H1 (cell line): Measurements from ENCODE around the gene RAD51B. TPM values are rescaled to one million over a fixed set of nuclear protein-coding genes. Genes with fewer than 3 reads are reported as not detected.

Source experiments
- CTCF ChIA-PET: fragments of 300-600 bp; sonication (Branson Sonifier 250); formaldehyde crosslinking; loops from one replicate; lab custom pipeline; 2021; ENCODE audit not compliant: partially characterized antibody; lab: Charles Lee
- POLR2A ChIA-PET: fragments of 300-600 bp; sonication (Branson Sonifier 250); formaldehyde crosslinking; loops from one replicate; lab custom pipeline; 2021; ENCODE audit warnings: inconsistent platforms; ENCODE audit not compliant: partially characterized antibody; lab: Charles Lee
- DNase-seq, 2 experiments: peaks; one replicate each; pipeline versions ENCODE4 v3.0.0 to v3.0.0-alpha.2; 2010 to 2022; ENCODE audit warnings: low spot score in 2 of 2, low read depth in 1 of 2, mixed read lengths in 1 of 2
- FAIRE-seq: peaks from 2 replicates; lab custom pipeline; 2011; peaks lifted over from hg19 to GRCh38; lab: Jason Lieb, UNC
- H2AFZ ChIP-seq: 2 replicates; pipeline ENCODE4 v1.8.1; 2012; ENCODE audit warnings: low read length, inconsistent platforms
- H2AK5ac ChIP-seq: 2 replicates; pipeline ENCODE4 v1.6.1; 2013; ENCODE audit warnings: low read depth, low read length
- H2BK120ac ChIP-seq: replicated peaks from 2 replicates; pipeline ENCODE3; 2013; ENCODE audit warnings: low read depth, low read length, inconsistent platforms
- H2BK12ac ChIP-seq: 2 replicates; pipeline ENCODE4 v1.6.1; 2013; ENCODE audit warnings: low read depth, low read length
- H2BK15ac ChIP-seq: 2 replicates; pipeline ENCODE4 v1.6.1; 2013; ENCODE audit warnings: low read length
- H2BK20ac ChIP-seq: 2 replicates; pipeline ENCODE4 v1.6.1; 2013; ENCODE audit warnings: low read length
- H2BK5ac ChIP-seq: 2 replicates; pipeline ENCODE4 v1.6.1; 2013; ENCODE audit warnings: low read depth, low read length
- H3K14ac ChIP-seq: 2 replicates; pipeline ENCODE4 v1.6.1; 2013; ENCODE audit warnings: inconsistent platforms; ENCODE audit not compliant: insufficient read length
- H3K18ac ChIP-seq: 2 replicates; pipeline ENCODE4 v1.6.1; 2013; ENCODE audit warnings: low read length; ENCODE audit errors: extremely low read depth
- H3K23ac ChIP-seq: 2 replicates; pipeline ENCODE4 v1.6.1; 2013; ENCODE audit warnings: inconsistent platforms; ENCODE audit not compliant: insufficient read length
- H3K23me2 ChIP-seq: 2 replicates; pipeline ENCODE4 v1.6.1; 2013; ENCODE audit warnings: low read depth, low read length
- H3K27ac ChIP-seq: 2 replicates; pipeline ENCODE4 v1.6.1; 2011; ENCODE audit warnings: low read depth, low read length, inconsistent platforms
- H3K27me3 ChIP-seq, 4 experiments: replicated peaks in 1 of 4; 1 replicate in 1 of 4; 2 replicates in 3 of 4; pipeline versions ENCODE4 v1.6.1 to v1.8.1; 2011 to 2013; ENCODE audit warnings: low read length in 3 of 4, mild to moderate bottlenecking in 3 of 4, inconsistent platforms in 2 of 4, mixed read lengths in 2 of 4, moderate library complexity in 1 of 4; ENCODE audit not compliant: control insufficient read depth in 3 of 4, insufficient read depth in 3 of 4; ENCODE audit errors: extremely low read depth in 1 of 4
- H3K36me3 ChIP-seq, 4 experiments: 2 replicates each; pipeline versions ENCODE4 v1.6.1 to v1.8.1; 2011 to 2013; ENCODE audit warnings: mild to moderate bottlenecking in 4 of 4, low read length in 3 of 4, moderate library complexity in 2 of 4, control low read depth in 1 of 4, inconsistent platforms in 1 of 4; ENCODE audit not compliant: insufficient read depth in 4 of 4, control insufficient read depth in 2 of 4
- H3K4ac ChIP-seq: replicated peaks from 2 replicates; pipeline ENCODE3; 2013; ENCODE audit warnings: low read length, low read depth, mixed read lengths, inconsistent platforms; ENCODE audit not compliant: insufficient read length
- H3K4me1 ChIP-seq, 4 experiments: replicated peaks in 1 of 4; 1 replicate in 1 of 4; 2 replicates in 3 of 4; pipeline versions ENCODE4 v1.6.1 to v1.8.1; 2011 to 2013; ENCODE audit warnings: low read length in 3 of 4, inconsistent platforms in 2 of 4, mixed read lengths in 1 of 4; ENCODE audit not compliant: insufficient read depth in 4 of 4, control insufficient read depth in 3 of 4
- H3K4me2 ChIP-seq, 2 experiments: 2 replicates each; pipeline versions ENCODE4 v1.6.1 to v1.8.1; 2011 to 2013; ENCODE audit warnings: low read depth in 2 of 2, low read length in 2 of 2, control low read depth in 1 of 2, inconsistent platforms in 1 of 2, mild to moderate bottlenecking in 1 of 2; ENCODE audit not compliant: insufficient read depth in 1 of 2
- H3K4me3 ChIP-seq, 4 experiments: fragments of 200-600, 300-600 bp in 1 of 4; sonication (generic), shearing (Covaris generic), sonication (Bioruptor Twin) in 1 of 4; 2 replicates each; pipeline versions ENCODE4 v1.5.1 to v1.8.1; 2011 to 2016; ENCODE audit warnings: low read length in 4 of 4, low read depth in 3 of 4, control low read depth in 2 of 4, inconsistent platforms in 2 of 4, mild to moderate bottlenecking in 2 of 4, mixed read lengths in 1 of 4, moderate library complexity in 1 of 4; ENCODE audit not compliant: insufficient read depth in 2 of 4; ENCODE audit errors: extremely low read depth in 1 of 4
- H3K56ac ChIP-seq: replicated peaks from 2 replicates; pipeline ENCODE3; 2013; ENCODE audit warnings: low read depth, mild to moderate bottlenecking, mixed read lengths, low read length, inconsistent platforms; ENCODE audit not compliant: insufficient read length
- H3K79me1 ChIP-seq: 2 replicates; pipeline ENCODE4 v1.6.1; 2013; ENCODE audit warnings: low read depth, low read length, control low read depth
- H3K79me2 ChIP-seq, 2 experiments: 2 replicates each; pipeline versions ENCODE4 v1.6.1 to v1.8.1; 2012 to 2013; ENCODE audit warnings: low read length in 2 of 2, mild to moderate bottlenecking in 2 of 2, inconsistent platforms in 1 of 2; ENCODE audit not compliant: insufficient read depth in 2 of 2, control insufficient read depth in 1 of 2
- H3K9ac ChIP-seq, 4 experiments: replicated peaks in 1 of 4; 1 replicate in 1 of 4; 2 replicates in 3 of 4; pipeline versions ENCODE4 v1.6.1 to v1.8.1; 2011 to 2013; ENCODE audit warnings: low read depth in 3 of 4, low read length in 3 of 4, control low read depth in 2 of 4, mild to moderate bottlenecking in 2 of 4, moderate library complexity in 2 of 4, inconsistent platforms in 1 of 4; ENCODE audit errors: extremely low read depth in 1 of 4
- H3K9me3 ChIP-seq, 2 experiments: 2 replicates each; pipeline versions ENCODE4 v1.6.1 to v1.8.1; 2012 to 2013; ENCODE audit warnings: mild to moderate bottlenecking in 2 of 2, moderate library complexity in 2 of 2, control low read depth in 1 of 2, inconsistent platforms in 1 of 2, low read depth in 1 of 2, low read length in 1 of 2, mixed read lengths in 1 of 2; ENCODE audit not compliant: insufficient read depth in 2 of 2
- H4K20me1 ChIP-seq, 2 experiments: replicated peaks in 1 of 2; 2 replicates each; pipeline versions ENCODE3 to v1.8.1; 2011 to 2013; ENCODE audit warnings: inconsistent platforms in 2 of 2, low read length in 2 of 2, mild to moderate bottlenecking in 1 of 2; ENCODE audit not compliant: insufficient read depth in 2 of 2, control insufficient read depth in 1 of 2
- H4K5ac ChIP-seq: 2 replicates; pipeline ENCODE4 v1.6.1; 2013; ENCODE audit warnings: low read length, low read depth, mixed read lengths, inconsistent platforms; ENCODE audit not compliant: insufficient read length
- H4K8ac ChIP-seq: 2 replicates; pipeline ENCODE4 v1.8.0; 2013; ENCODE audit warnings: mild to moderate bottlenecking, moderate library complexity, low read length, inconsistent platforms; ENCODE audit not compliant: insufficient read depth; ENCODE audit errors: extremely low read depth
- H4K91ac ChIP-seq: replicated peaks from 2 replicates; pipeline ENCODE3; 2013; ENCODE audit warnings: low read length, mixed read lengths, inconsistent platforms; ENCODE audit not compliant: insufficient read length
- ASH2L ChIP-seq: fragments of 200-600, 300-600 bp; sonication (generic); IDR thresholded peaks from one replicate; pipeline ENCODE4 v1.7.1; 2017; ENCODE audit warnings: low read length
- CHD2 ChIP-seq: IDR thresholded peaks from 2 replicates; pipeline ENCODE4 v1.6.1; 2012; ENCODE audit warnings: low read length, improper control_type of control experiment
- CREB1 ChIP-seq: IDR thresholded peaks from 2 replicates; pipeline ENCODE4 v1.6.1; 2012; ENCODE audit warnings: inconsistent platforms
- E2F6 ChIP-seq: IDR thresholded peaks from 2 replicates; pipeline ENCODE4 v1.6.1; 2012; ENCODE audit warnings: inconsistent platforms
- EZH2 ChIP-seq: fragments of 200-600 bp; sonication (generic); IDR thresholded peaks from 2 replicates; pipeline ENCODE4 v1.7.1; 2012; ENCODE audit warnings: low read depth, mild to moderate bottlenecking, moderate library complexity, low read length, inconsistent platforms; ENCODE audit not compliant: severe bottlenecking
- HDAC6 ChIP-seq: IDR thresholded peaks from one replicate; pipeline ENCODE4 v1.7.1; 2012; ENCODE audit warnings: low read depth, mild to moderate bottlenecking, inconsistent platforms, low read length, moderate library complexity
- JUND ChIP-seq: IDR thresholded peaks from 2 replicates; pipeline ENCODE4 v1.6.1; 2011; ENCODE audit warnings: mild to moderate bottlenecking, improper control_type of control experiment, low read length
- MAFK ChIP-seq: IDR thresholded peaks from 2 replicates; pipeline ENCODE4 v1.6.1; 2012; ENCODE audit warnings: low read depth, mild to moderate bottlenecking, improper control_type of control experiment, low read length
- MAX ChIP-seq: IDR thresholded peaks from 2 replicates; pipeline ENCODE4 v1.6.1; 2012; ENCODE audit warnings: inconsistent platforms
- PHF8 ChIP-seq: fragments of 200-600 bp; sonication (generic); conservative IDR thresholded peaks from 2 replicates; pipeline ENCODE4 v1.7.1; 2012; ENCODE audit warnings: low read depth, mild to moderate bottlenecking, inconsistent platforms, low read length, moderate library complexity
- POLR2AphosphoS5 ChIP-seq: IDR thresholded peaks from 2 replicates; pipeline ENCODE4 v1.6.1; 2011; ENCODE audit warnings: low read depth, low read length
- SIN3A ChIP-seq, 2 experiments: IDR thresholded peaks in 1 of 2; conservative IDR thresholded peaks in 1 of 2; 2 replicates each; pipeline ENCODE4 v1.6.1; 2011 to 2012; ENCODE audit warnings: low read length in 2 of 2, improper control_type of control experiment in 1 of 2, low read depth in 1 of 2, mild to moderate bottlenecking in 1 of 2
- TAF7 ChIP-seq: optimal IDR thresholded peaks from 2 replicates; pipeline ENCODE3; 2011; ENCODE audit warnings: low read depth, mild to moderate bottlenecking, inconsistent platforms, low read length, moderate library complexity, borderline replicate concordance
- ZNF274 ChIP-seq: IDR thresholded peaks from 2 replicates; pipeline ENCODE4 v1.7.0; 2012; ENCODE audit warnings: low read length, borderline replicate concordance; ENCODE audit errors: extremely low read depth
- WGBS, 2 experiments: shearing (Covaris generic) in 1 of 2; methylation state at CpG; one replicate each; pipeline versions ENCODE4 v1.1.6 to v1.1.7; 2013 to 2015; ENCODE audit warnings: low lambda C conversion rate in 2 of 2, mixed read lengths in 2 of 2, inconsistent platforms in 1 of 2, low coverage in 1 of 2, missing lambda C conversion rate in 1 of 2; ENCODE audit not compliant: insufficient replicate concordance in 2 of 2, insufficient coverage in 1 of 2, insufficient read length in 1 of 2; ENCODE audit errors: extremely low coverage in 1 of 2, missing lambda C conversion rate in 1 of 2; 5-methylcytosine and 5-hydroxymethylcytosine counted together
- polyA plus RNA-seq, 7 experiments: library from polyadenylated mRNA; depleted of rRNA in 3 of 7; stranded (reverse) in 5 of 7; unstranded in 2 of 7; fragments of >200 nt in 5 of 7; fragments of 200-250 nt in 2 of 7; gene quantifications; 1 replicate in 5 of 7; 2 replicates in 1 of 7; 4 replicates in 1 of 7; pipeline versions ENCODE4 v1.2.1 to v1.2.3, GENCODE V29; 2011 to 2013; ENCODE audit warnings: missing spikeins in 2 of 7, mixed read lengths in 2 of 7
- total RNA-seq: library from RNA; stranded (reverse); fragmentation: NEBNext Ultra II Directional; extraction: Animal tissue kit (Norgen Biotek cat#: 25700); gene quantifications from 2 replicates; pipeline ENCODE4 v1.2.1, GENCODE V29; 2021

Gene RAD51B
- total and polyA plus RNA-seq, 2 of the 8 experiments (the other 6 are each of a cell fraction or from before 2014, with no cell fraction given): 3.9 to 14.9 TPM

- H2BK20ac ChIP-seq: no peak overlapping the region
- H3K23me2 ChIP-seq: no peaks in the 10 kb centered on the region
- H3K27me3 ChIP-seq: no peaks in the 10 kb centered on the region
- H3K4me1 ChIP-seq: peaks cover 5 to 19% (median 10%) of the 10 kb centered on the region in 4 experiments; a peak in 6 of 7 replicates
- H2BK5ac ChIP-seq: no peak overlapping the region
- H3K4me3 ChIP-seq: no peak overlapping the region
- no peak overlapping the region for H3K56ac ChIP-seq
- peaks cover 0 to 3% of the 10 kb centered on the region in 2 experiments; a peak in 1 of 4 replicates for H3K9me3 ChIP-seq
- no peak overlapping the region for H2BK12ac ChIP-seq
- no peak overlapping the region for H2BK15ac ChIP-seq
- H4K20me1 ChIP-seq: no peaks in the 10 kb centered on the region
- no peak overlapping the region for H3K14ac ChIP-seq
- no peak overlapping the region for H3K23ac ChIP-seq
- FAIRE-seq (peak; percentile 81), DNase-seq (no peak)
- no peaks in the 10 kb centered on the region for H3K79me1 ChIP-seq
- no peaks in the 10 kb centered on the region for H3K79me2 ChIP-seq
- no peak overlapping the region for H4K8ac ChIP-seq
- ChIA-PET CTCF (no interaction called here), POLR2A (no interaction called here)
- H3K4ac ChIP-seq: no peak overlapping the region
- WGBS, 2 experiments: 60% methylated on average over 1 of the region's 1 CpG; no CpG with 5 or more reads in 1 of the 2 experiments
- H3K36me3 ChIP-seq: no peaks in the 10 kb centered on the region
- H3K18ac ChIP-seq: no peak overlapping the region
- no peak overlapping the region for H3K27ac ChIP-seq
- no peak overlapping the region for H2AFZ ChIP-seq
- no peak overlapping the region for H4K5ac ChIP-seq
- H3K9ac ChIP-seq: no peak overlapping the region
- no peak overlapping the region for H4K91ac ChIP-seq
- H3K4me2 ChIP-seq: peak overlapping the region in 1 of 2 experiments; percentile 2; a peak in 2 of 4 replicates
- no peak overlapping the region for H2BK120ac ChIP-seq
- no peak overlapping the region for H2AK5ac ChIP-seq
- TF ChIP-seq E2F6: peak; percentile 29
- TF ChIP-seq TAF7: no peak
- TF ChIP-seq PHF8: no peak
- TF ChIP-seq HDAC6: no peak
- TF ChIP-seq MAFK: no peak
- TF ChIP-seq MAX: peak; percentile 29; the same call in 1 of the 2 replicates
- TF ChIP-seq POLR2AphosphoS5: no peak
- TF ChIP-seq EZH2: no peak
- TF ChIP-seq CHD2: no peak
- TF ChIP-seq ASH2L: no peak
- no peak for TF ChIP-seq JUND
- no peak for TF ChIP-seq ZNF274
- TF ChIP-seq CREB1: no peak
- TF ChIP-seq SIN3A (conservative IDR thresholded peaks at IDR 0.05 in 1 of 2, IDR thresholded peaks at IDR 0.05 in 1 of 2; ENCODE audit: low read depth in 1 of 2, low read length in 2 of 2): no peak
Observed at GRCh38 chr14:68340262-68340661, 520.7 kb downstream of the RAD51B start.
